Kidney (tissue), 14 donors: ENCODE measurements around the gene SOX5. TPM values are rescaled to one million over a fixed set of nuclear protein-coding genes. Genes with fewer than 3 reads are reported as not detected.

Experiments used
- DNase-seq, 5 donors: peaks; one replicate each; pipeline ENCODE4 v3.0.0-alpha.2; 2013 to 2020
- FAIRE-seq: peaks from 2 replicates; lab custom pipeline; 2012; peaks lifted over from hg19 to GRCh38; lab: Jason Lieb, UNC
- H3K27ac ChIP-seq, 2 donors: one replicate each; pipeline ENCODE4 v1.7.0; 2013; ENCODE audit warnings: low read depth in 2 of 2, low read length in 2 of 2, inconsistent platforms in 1 of 2
- H3K27me3 ChIP-seq: one replicate; pipeline ENCODE4 v1.7.1; 2013; ENCODE audit warnings: low read length, inconsistent platforms; ENCODE audit not compliant: control insufficient read depth, insufficient read depth
- H3K36me3 ChIP-seq, 3 donors: one replicate each; pipeline versions ENCODE4 v1.7.0 to v1.7.1; 2013; ENCODE audit warnings: low read length in 3 of 3, control low read depth in 1 of 3, inconsistent platforms in 1 of 3; ENCODE audit not compliant: insufficient read depth in 3 of 3, control insufficient read depth in 2 of 3
- H3K4me1 ChIP-seq, 3 donors: one replicate each; pipeline versions ENCODE4 v1.7.0 to v1.7.1; 2013; ENCODE audit warnings: low read length in 3 of 3, inconsistent platforms in 1 of 3, low read depth in 1 of 3; ENCODE audit not compliant: control insufficient read depth in 2 of 3, insufficient read depth in 2 of 3
- H3K4me3 ChIP-seq, 3 donors: one replicate each; pipeline versions ENCODE4 v1.7.0 to v1.8.1; 2013; ENCODE audit warnings: low read length in 3 of 3, control low read depth in 1 of 3, inconsistent platforms in 1 of 3
- H3K9ac ChIP-seq, 3 donors: one replicate each; pipeline versions ENCODE4 v1.7.0 to v1.7.1; 2013; ENCODE audit warnings: low read length in 3 of 3, control low read depth in 1 of 3, inconsistent platforms in 1 of 3
- H3K9me3 ChIP-seq, 3 donors: one replicate each; pipeline versions ENCODE4 v1.7.0 to v1.7.1; 2013; ENCODE audit warnings: low read length in 3 of 3, control low read depth in 1 of 3, inconsistent platforms in 1 of 3; ENCODE audit not compliant: control insufficient read depth in 2 of 3, insufficient read depth in 1 of 3
- CTCF ChIP-seq: IDR thresholded peaks from 3 replicates; pipeline ENCODE4 v1.5.1; 2012; ENCODE audit warnings: mild to moderate bottlenecking, moderate library complexity, borderline replicate concordance; ENCODE audit not compliant: insufficient read depth; ENCODE audit errors: extremely low read depth
- intact Hi-C: fragments of 100-400 bp; cut with DNase I; formaldehyde crosslinking; loops from one replicate; pipeline ENCODE4 v1.11.1; 2022
- polyA plus RNA-seq: library from polyadenylated mRNA; stranded (reverse); fragments of 350-450 nt; fragmentation: Illumina TruSeq; extraction: RNeasy Lipid Tissue Mini Kit (QIAGEN cat#74804); gene quantifications from one replicate; pipeline ENCODE4 v1.2.3, GENCODE V29; 2014; ENCODE audit warnings: low read depth, low replicate concordance; ENCODE audit not compliant: insufficient read depth
- total RNA-seq: library from RNA; stranded (reverse); fragmentation: NEBNext Ultra II Directional; extraction: Animal tissue kit (Norgen Biotek cat#: 25700); gene quantifications from one replicate; pipeline ENCODE4 v1.2.1, GENCODE V29; 2021
- donor health status: control.
- donor health status: control.
- donor health status: control.
- donor health status: control.
- donor health status: control.
- donor health status: DM: yes; HTN: yes; CAD: no.
- donor health status: Normal renal cell carcinoma (clear cell type).

The SOX5 gene
- total and polyA plus RNA-seq, 2 donors from 2014 or later: 0.54 to 10.8 TPM

GRCh38 chr12:23626791-23627190 lies 322.7 kb downstream of the SOX5 start:
- TF ChIP-seq CTCF: no peak
- intact Hi-C loops: no loop called here
- Histone ChIP-seq H3K36me3 (no peaks in the 10 kb centered on the region), H3K9ac (no peak overlapping the region), H3K4me1 (no peaks in the 10 kb centered on the region), H3K4me3 (no peak overlapping the region), H3K27ac (no peak overlapping the region), H3K27me3 (no peaks in the 10 kb centered on the region), H3K9me3 (no peaks in the 10 kb centered on the region)
- FAIRE-seq: no peak
- DNase-seq: no peak

- no peak overlapping the region for H3K27ac ChIP-seq
- no peaks in the 10 kb centered on the region for H3K36me3 ChIP-seq
- TF ChIP-seq CTCF: no peak
- FAIRE-seq: no peak
- DNase-seq: peak in 3 of 5 donors; percentile 10 to 70 (median 54)
- no peak overlapping the region for H3K9ac ChIP-seq
- H3K4me1 ChIP-seq: no peaks in the 10 kb centered on the region
- intact Hi-C loops: no loop called here
- no peaks in the 10 kb centered on the region for H3K9me3 ChIP-seq
- no peak overlapping the region for H3K4me3 ChIP-seq
- no peaks in the 10 kb centered on the region for H3K27me3 ChIP-seq
Measured at GRCh38 chr12:23621900-23622299, 327.6 kb downstream of the SOX5 start.

- no peak overlapping the region for H3K9ac ChIP-seq
- TF ChIP-seq CTCF: no peak
- H3K9me3 ChIP-seq: no peaks in the 10 kb centered on the region
- intact Hi-C loops: no loop called here
- FAIRE-seq (no peak), DNase-seq (no peak)
- H3K4me3 ChIP-seq: no peak overlapping the region
- no peaks in the 10 kb centered on the region for H3K4me1 ChIP-seq
- no peaks in the 10 kb centered on the region for H3K36me3 ChIP-seq
- no peaks in the 10 kb centered on the region for H3K27me3 ChIP-seq
- H3K27ac ChIP-seq: no peak overlapping the region
Measured at GRCh38 chr12:23618718-23619117, 330.8 kb downstream of the SOX5 start.

- FAIRE-seq: no peak
- intact Hi-C loops: no loop called here
- Histone ChIP-seq H3K4me1 (no peaks in the 10 kb centered on the region), H3K27me3 (no peaks in the 10 kb centered on the region), H3K36me3 (no peaks in the 10 kb centered on the region), H3K4me3 (no peak overlapping the region), H3K9ac (no peak overlapping the region), H3K27ac (no peak overlapping the region), H3K9me3 (no peaks in the 10 kb centered on the region)
- no peak for TF ChIP-seq CTCF
- DNase-seq: no peak
Measured at GRCh38 chr12:23617749-23618148, 331.7 kb downstream of the SOX5 start.
